Esophagus muscularis mucosa (tissue), 4 donors: ENCODE data around the gene COMMD1. TPM values are rescaled to one million over a fixed set of nuclear protein-coding genes. Genes with fewer than 3 reads are reported as not detected.
"Not testable (repeated sequence)": the region's sequence is repeated elsewhere in the genome, so short reads cannot be mapped to it uniquely, and the experiment has no call there.

Source experiments
- DNase-seq: peaks from one replicate; pipeline ENCODE4 v3.0.0-alpha.2; 2017; ENCODE audit errors: extremely low spot score
- H3K27ac ChIP-seq, 4 donors: fragments of 200-600 bp; sonication (generic); replicated peaks in 1 of 4; 1 replicate in 3 of 4; 2 replicates in 1 of 4; pipeline ENCODE4 v1.5.1; 2016 to 2019; ENCODE audit warnings: mild to moderate bottlenecking in 1 of 4
- H3K27me3 ChIP-seq, 4 donors: fragments of 200-600 bp; sonication (generic); one replicate each; pipeline versions ENCODE4 v1.5.1 to v1.6.0; 2016 to 2019
- H3K36me3 ChIP-seq, 4 donors: fragments of 200-600 bp; sonication (generic); one replicate each; pipeline ENCODE4 v1.5.1; 2016 to 2019
- H3K4me1 ChIP-seq, 4 donors: fragments of 200-600 bp; sonication (generic); one replicate each; pipeline ENCODE4 v1.5.1; 2016 to 2019
- H3K4me3 ChIP-seq, 4 donors: fragments of 200-600 bp; sonication (generic); 1 replicate in 2 of 4; 2 replicates in 2 of 4; pipeline ENCODE4 v1.5.1; 2016 to 2019; ENCODE audit warnings: mild to moderate bottlenecking in 4 of 4, moderate library complexity in 1 of 4
- H3K9me3 ChIP-seq, 4 donors: fragments of 200-600 bp; sonication (generic); 1 replicate in 3 of 4; 2 replicates in 1 of 4; pipeline ENCODE4 v1.5.1; 2016 to 2019
- CTCF ChIP-seq, 3 experiments: fragments of 200-600 bp in 2 of 3; fragments of 450-650 bp in 1 of 3; sonication (generic) in 2 of 3; IDR thresholded peaks; one replicate each; pipeline ENCODE4 v1.5.1; 2017 to 2019; ENCODE audit warnings: antibody characterized with exemption in 3 of 3, mild to moderate bottlenecking in 2 of 3, moderate library complexity in 1 of 3
- EP300 ChIP-seq: sonication (generic); formaldehyde crosslinking; IDR thresholded peaks from one replicate; pipeline ENCODE4 v1.6.1; 2017; ENCODE audit warnings: antibody characterized with exemption
- POLR2A ChIP-seq: fragments of 450-650 bp; IDR thresholded peaks from one replicate; pipeline ENCODE4 v1.6.1; 2017; ENCODE audit warnings: antibody characterized with exemption, moderate library complexity, mild to moderate bottlenecking, low read depth
- POLR2AphosphoS5 ChIP-seq, 2 donors: sonication (generic); formaldehyde crosslinking; IDR thresholded peaks; one replicate each; pipeline ENCODE4 v1.6.1; 2017; ENCODE audit warnings: antibody characterized with exemption in 2 of 2
- WGBS: methylation state at CpG from one replicate; pipeline ENCODE4 v1.1.5; 2018; 5-methylcytosine and 5-hydroxymethylcytosine counted together
- intact Hi-C: fragments of 100-400 bp; cut with DNase I; formaldehyde crosslinking; loops from one replicate; pipeline ENCODE4 v1.15.1; 2023
- total RNA-seq, 4 donors: library from RNA; depleted of rRNA; stranded (reverse); fragments of >200 nt; gene quantifications; one replicate each; pipeline versions ENCODE4 v1.1.0 to v1.2.1, GENCODE V29; 2016

COMMD1 gene
- total RNA-seq, 4 donors from 2014 or later = 25.1 to 42.4 (median 37.2) TPM

- Histone ChIP-seq H3K27ac (no peak overlapping the region), H3K9me3 (no peaks in the 10 kb centered on the region), H3K4me1 (no peaks in the 10 kb centered on the region), H3K27me3 (no peaks in the 10 kb centered on the region), H3K4me3 (no peak overlapping the region), H3K36me3 (peaks cover 88 to 100% (median 95%) of the 10 kb centered on the region in 4 donors)
- TF ChIP-seq EP300 (no peak), CTCF (IDR thresholded peaks at IDR 0.05) (no peak), POLR2AphosphoS5 (IDR thresholded peaks at IDR 0.05) (no peak)
- intact Hi-C loops = no loop called here
- WGBS = 96% methylated on average over 4 of the region's 4 CpGs
- DNase-seq = no peak
These were observed 27.8 kb upstream of the COMMD1 start for GRCh38 chr2:61877571-61878245.

- Histone ChIP-seq H3K9me3 (no peaks in the 10 kb centered on the region), H3K27me3 (no peaks in the 10 kb centered on the region), H3K36me3 (peaks cover 90 to 100% (median 95%) of the 10 kb centered on the region in 4 donors), H3K4me3 (no peak overlapping the region), H3K27ac (no peak overlapping the region), H3K4me1 (no peaks in the 10 kb centered on the region)
- no peak for DNase-seq
- 92% methylated on average over 3 of the region's 3 CpGs for WGBS
- intact Hi-C loops = no loop called here
- TF ChIP-seq EP300 (no peak), CTCF (IDR thresholded peaks at IDR 0.05) (no peak), POLR2AphosphoS5 (IDR thresholded peaks at IDR 0.05) (no peak)
These were observed 26.7 kb upstream of the COMMD1 start for GRCh38 chr2:61878761-61879160.

GRCh38 chr2:61879351-61879750, 26.1 kb upstream of the COMMD1 start:
- H3K27me3 ChIP-seq, intact Hi-C loops, H3K4me3 ChIP-seq, H3K9me3 ChIP-seq, DNase-seq, H3K27ac ChIP-seq, H3K4me1 ChIP-seq: not testable (repeated sequence)
- H3K36me3 ChIP-seq = peaks cover 86 to 100% (median 94%) of the 10 kb centered on the region in 4 donors
- 91% methylated on average over 4 of the region's 4 CpGs for WGBS

GRCh38 chr2:61882850-61883249, 22.6 kb upstream of the COMMD1 start:
- intact Hi-C loops = loop anchor here (10.0 kb wide), 1 partner anchor 348 kb away; the partner anchor contains the start of gene XPO1
- TF ChIP-seq CTCF (IDR thresholded peaks at IDR 0.05) (no peak), POLR2A (no peak), POLR2AphosphoS5 (IDR thresholded peaks at IDR 0.05) (no peak), EP300 (no peak)
- WGBS = 79% methylated on average over 5 of the region's 5 CpGs

GRCh38 chr2:61885896-61886603, 19.4 kb upstream of the COMMD1 start:
- Histone ChIP-seq H3K27me3 (no peaks in the 10 kb centered on the region), H3K4me1 (peaks cover 17 to 26% (median 20%) of the 10 kb centered on the region in 4 donors), H3K27ac (no peak overlapping the region), H3K36me3 (peaks cover 22 to 53% (median 36%) of the 10 kb centered on the region in 4 donors), H3K9me3 (no peaks in the 10 kb centered on the region), H3K4me3 (peak overlapping the region in 1 of 4 donors; percentile 68)
- intact Hi-C loops = loop anchor here (10.0 kb wide), 1 partner anchor 351 kb away; the partner anchor contains the start of gene XPO1
- DNase-seq = no peak
- WGBS = 94% methylated on average over 18 of the region's 18 CpGs
- TF ChIP-seq POLR2A = no peak
- TF ChIP-seq CTCF (IDR thresholded peaks at IDR 0.05) = no peak
- TF ChIP-seq POLR2AphosphoS5 (IDR thresholded peaks at IDR 0.05) = no peak
- TF ChIP-seq EP300 = no peak

More at GRCh38 chr2:61882850-61883249, 22.6 kb upstream of the COMMD1 start:
- H3K27ac ChIP-seq = no peak overlapping the region
- H3K9me3 ChIP-seq = no peaks in the 10 kb centered on the region
- H3K4me3 ChIP-seq = no peak overlapping the region
- peaks cover 52 to 85% (median 67%) of the 10 kb centered on the region in 4 donors for H3K36me3 ChIP-seq
- DNase-seq = no peak
- peaks cover 17 to 24% (median 18%) of the 10 kb centered on the region in 4 donors for H3K4me1 ChIP-seq
- no peaks in the 10 kb centered on the region for H3K27me3 ChIP-seq
